ENCODE measurements around the gene FCAR.
"Not testable (repeated sequence)": the region's sequence is repeated elsewhere in the genome, so short reads cannot be mapped to it uniquely, and the experiment has no call there.

FCAR gene

DNA sequence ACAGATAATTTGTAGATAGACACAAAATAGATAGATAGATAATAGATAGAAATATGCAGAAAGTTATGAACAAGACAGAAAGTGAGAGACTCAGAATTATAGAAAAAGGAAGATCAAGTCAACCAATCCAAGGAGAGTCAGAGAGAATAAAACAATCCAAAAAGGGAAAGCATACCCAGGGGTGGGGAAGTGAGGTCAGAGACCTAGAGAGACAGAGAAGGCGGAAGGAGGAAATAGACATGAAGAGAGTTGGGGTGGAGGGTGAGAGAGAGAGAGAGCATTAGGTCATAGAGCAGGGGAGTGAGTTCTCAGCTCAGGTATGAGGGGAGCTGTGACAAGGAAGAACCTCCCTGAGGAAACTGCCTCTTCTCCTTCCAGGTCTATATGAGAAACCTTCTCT lies 18.8 kb upstream of the FCAR start:
- H3K4me1 ChIP-seq (ENCODE audit: control insufficient read depth in 2 of 2, insufficient read depth in 2 of 2, low read length in 2 of 2); H3K27ac ChIP-seq (ENCODE audit: low read depth in 2 of 2, low read length in 2 of 2); H3K36me3 ChIP-seq (ENCODE audit: control insufficient read depth in 2 of 2, insufficient read depth in 2 of 2, low read length in 2 of 2); H3K4me3 ChIP-seq (ENCODE audit: low read length in 2 of 2); H3K9ac ChIP-seq (ENCODE audit: low read depth in 1 of 2, low read length in 2 of 2); H3K9me3 ChIP-seq (ENCODE audit: control insufficient read depth in 2 of 2, low read length in 2 of 2); H3K27me3 ChIP-seq (ENCODE audit: control insufficient read depth in 2 of 2, insufficient read depth in 2 of 2, low read length in 2 of 2): not testable (repeated sequence)

DNA sequence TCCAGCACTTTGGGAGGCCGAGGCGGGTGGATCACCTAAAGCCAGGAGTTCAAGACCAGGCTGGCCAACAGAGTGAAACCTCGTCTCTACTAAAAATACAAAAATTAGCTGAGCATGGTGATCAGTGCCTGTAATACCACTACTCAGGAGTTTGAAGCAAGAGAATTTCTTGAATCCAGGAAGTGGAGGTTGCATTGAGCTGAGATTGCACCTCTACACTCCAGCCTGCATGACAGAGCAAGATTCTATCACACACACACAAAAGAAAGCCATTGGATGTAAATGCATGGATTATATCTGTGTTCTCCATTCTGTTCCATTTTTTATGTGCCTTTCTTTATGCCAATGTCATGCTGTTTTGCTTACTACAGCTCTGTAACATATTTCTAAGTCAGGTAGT lies 15.6 kb upstream of the FCAR start:
- not testable (repeated sequence) for H3K9ac ChIP-seq (ENCODE audit: low read depth in 1 of 2, low read length in 2 of 2); H3K27ac ChIP-seq (ENCODE audit: low read depth in 2 of 2, low read length in 2 of 2)

DNA sequence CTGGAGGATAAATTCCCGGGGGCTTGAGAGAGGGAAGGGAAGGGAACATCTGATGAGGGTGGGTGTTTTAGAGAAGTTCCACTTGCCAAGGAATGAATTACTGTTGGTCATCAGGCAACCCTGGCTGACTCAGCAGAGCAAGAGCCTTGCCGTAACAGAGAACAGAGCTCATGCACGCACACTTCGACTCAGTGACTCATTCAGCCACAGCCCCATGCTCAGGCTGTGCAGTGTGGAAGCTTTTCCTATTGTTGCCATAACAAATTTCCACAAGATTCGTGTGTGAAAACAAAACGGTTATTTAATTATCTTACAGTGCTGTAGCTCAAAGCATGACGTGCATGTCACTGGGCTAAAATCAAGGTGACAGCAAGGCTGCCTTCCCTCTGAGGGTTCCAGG lies 14.6 kb upstream of the FCAR start:
- H3K9ac ChIP-seq (ENCODE audit: low read depth in 1 of 2, low read length in 2 of 2); H3K4me3 ChIP-seq (ENCODE audit: low read length in 2 of 2); H3K27me3 ChIP-seq (ENCODE audit: control insufficient read depth in 2 of 2, insufficient read depth in 2 of 2, low read length in 2 of 2); H3K9me3 ChIP-seq (ENCODE audit: control insufficient read depth in 2 of 2, low read length in 2 of 2); H3K4me1 ChIP-seq (ENCODE audit: control insufficient read depth in 2 of 2, insufficient read depth in 2 of 2, low read length in 2 of 2); H3K27ac ChIP-seq (ENCODE audit: low read depth in 2 of 2, low read length in 2 of 2); H3K36me3 ChIP-seq (ENCODE audit: control insufficient read depth in 2 of 2, insufficient read depth in 2 of 2, low read length in 2 of 2): not testable (repeated sequence)

More for the DNA sequence above, 15.6 kb upstream of the FCAR start:
- not testable (repeated sequence) for H3K27me3 ChIP-seq (ENCODE audit: control insufficient read depth in 2 of 2, insufficient read depth in 2 of 2, low read length in 2 of 2); H3K36me3 ChIP-seq (ENCODE audit: control insufficient read depth in 2 of 2, insufficient read depth in 2 of 2, low read length in 2 of 2); H3K9me3 ChIP-seq (ENCODE audit: control insufficient read depth in 2 of 2, low read length in 2 of 2); H3K4me3 ChIP-seq (ENCODE audit: low read length in 2 of 2); H3K4me1 ChIP-seq (ENCODE audit: control insufficient read depth in 2 of 2, insufficient read depth in 2 of 2, low read length in 2 of 2)

DNA sequence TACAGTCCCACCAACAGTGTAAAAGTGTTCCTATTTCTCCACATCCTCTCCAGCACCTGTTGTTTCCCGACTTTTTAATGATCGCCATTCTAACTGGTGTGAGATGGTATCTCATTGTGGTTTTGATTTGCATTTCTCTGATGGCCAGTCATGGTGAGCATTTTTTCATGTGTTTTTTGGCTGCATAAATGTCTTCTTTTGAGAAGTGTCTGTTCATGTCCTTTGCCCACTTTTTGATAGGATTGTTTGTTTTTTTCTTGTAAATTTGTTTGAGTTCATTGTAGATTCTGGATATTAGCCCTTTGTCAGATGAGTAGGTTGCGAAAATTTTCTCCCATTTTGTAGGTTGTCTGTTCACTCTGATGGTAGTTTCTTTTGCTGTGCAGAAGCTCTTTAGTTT lies 10.6 kb upstream of the FCAR start:
- not testable (repeated sequence) for H3K9ac ChIP-seq (ENCODE audit: low read depth in 1 of 2, low read length in 2 of 2); H3K9me3 ChIP-seq (ENCODE audit: control insufficient read depth in 2 of 2, low read length in 2 of 2); H3K36me3 ChIP-seq (ENCODE audit: control insufficient read depth in 2 of 2, insufficient read depth in 2 of 2, low read length in 2 of 2); H3K27ac ChIP-seq (ENCODE audit: low read depth in 2 of 2, low read length in 2 of 2); H3K4me1 ChIP-seq (ENCODE audit: control insufficient read depth in 2 of 2, insufficient read depth in 2 of 2, low read length in 2 of 2); H3K27me3 ChIP-seq (ENCODE audit: control insufficient read depth in 2 of 2, insufficient read depth in 2 of 2, low read length in 2 of 2); H3K4me3 ChIP-seq (ENCODE audit: low read length in 2 of 2)

DNA sequence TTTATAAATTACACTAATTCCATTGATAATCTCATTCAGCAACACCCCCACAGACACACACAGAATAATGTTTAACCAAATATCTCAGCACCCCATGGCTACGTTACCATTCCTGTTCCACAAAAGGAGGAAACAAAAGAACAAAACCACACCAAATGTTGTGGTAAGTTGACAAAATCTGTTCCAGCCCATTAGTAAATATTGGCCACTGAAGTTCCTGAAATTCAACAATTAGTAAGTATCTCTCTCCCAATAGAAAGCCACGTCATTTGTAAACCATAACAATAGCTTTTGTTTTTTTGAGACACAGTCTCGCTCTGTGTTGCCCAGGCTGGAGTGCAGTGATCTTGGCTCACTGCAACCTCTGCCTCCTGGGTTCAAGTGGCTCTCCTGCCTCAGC lies 2.3 kb upstream of the FCAR start:
- H3K27ac ChIP-seq (ENCODE audit: low read depth in 2 of 2, low read length in 2 of 2), result no peak overlapping the region
- no peaks in the 10 kb centered on the region for H3K9me3 ChIP-seq (ENCODE audit: control insufficient read depth in 2 of 2, low read length in 2 of 2)
- no peak overlapping the region for H3K9ac ChIP-seq (ENCODE audit: low read depth in 1 of 2, low read length in 2 of 2)
- no peaks in the 10 kb centered on the region for H3K36me3 ChIP-seq (ENCODE audit: control insufficient read depth in 2 of 2, insufficient read depth in 2 of 2, low read length in 2 of 2)
- H3K4me3 ChIP-seq (ENCODE audit: low read length in 2 of 2), result no peak overlapping the region
- no peaks in the 10 kb centered on the region for H3K27me3 ChIP-seq (ENCODE audit: control insufficient read depth in 2 of 2, insufficient read depth in 2 of 2, low read length in 2 of 2)
- H3K4me1 ChIP-seq (ENCODE audit: control insufficient read depth in 2 of 2, insufficient read depth in 2 of 2, low read length in 2 of 2), result no peaks in the 10 kb centered on the region

DNA sequence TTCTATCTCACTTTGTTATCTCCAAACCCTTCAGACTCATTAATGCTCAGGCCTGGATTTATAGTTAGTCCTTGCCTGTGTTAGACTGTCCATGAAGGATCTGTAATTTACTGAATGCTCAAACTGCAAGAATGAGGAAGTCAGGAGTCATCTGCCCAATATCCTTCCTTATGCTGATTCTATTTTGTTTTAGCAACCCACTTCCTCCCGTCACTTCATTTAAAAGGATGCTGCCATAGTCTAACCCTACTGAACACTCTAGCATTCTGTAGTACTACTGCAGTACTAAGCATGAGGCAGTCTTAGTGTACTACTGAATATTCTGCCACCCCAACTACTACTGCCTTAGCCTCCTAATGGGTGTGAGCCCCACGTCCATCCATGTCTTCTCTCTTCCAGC lies 1.5 kb downstream of the FCAR start:
- H3K27ac ChIP-seq (ENCODE audit: low read depth in 2 of 2, low read length in 2 of 2), result no peak overlapping the region
- no peaks in the 10 kb centered on the region for H3K4me1 ChIP-seq (ENCODE audit: control insufficient read depth in 2 of 2, insufficient read depth in 2 of 2, low read length in 2 of 2)
- H3K4me3 ChIP-seq (ENCODE audit: low read length in 2 of 2), result no peak overlapping the region
- no peaks in the 10 kb centered on the region for H3K9me3 ChIP-seq (ENCODE audit: control insufficient read depth in 2 of 2, low read length in 2 of 2)
- no peak overlapping the region for H3K9ac ChIP-seq (ENCODE audit: low read depth in 1 of 2, low read length in 2 of 2)
- H3K27me3 ChIP-seq (ENCODE audit: control insufficient read depth in 2 of 2, insufficient read depth in 2 of 2, low read length in 2 of 2), result no peaks in the 10 kb centered on the region
- H3K36me3 ChIP-seq (ENCODE audit: control insufficient read depth in 2 of 2, insufficient read depth in 2 of 2, low read length in 2 of 2), result no peaks in the 10 kb centered on the region

DNA sequence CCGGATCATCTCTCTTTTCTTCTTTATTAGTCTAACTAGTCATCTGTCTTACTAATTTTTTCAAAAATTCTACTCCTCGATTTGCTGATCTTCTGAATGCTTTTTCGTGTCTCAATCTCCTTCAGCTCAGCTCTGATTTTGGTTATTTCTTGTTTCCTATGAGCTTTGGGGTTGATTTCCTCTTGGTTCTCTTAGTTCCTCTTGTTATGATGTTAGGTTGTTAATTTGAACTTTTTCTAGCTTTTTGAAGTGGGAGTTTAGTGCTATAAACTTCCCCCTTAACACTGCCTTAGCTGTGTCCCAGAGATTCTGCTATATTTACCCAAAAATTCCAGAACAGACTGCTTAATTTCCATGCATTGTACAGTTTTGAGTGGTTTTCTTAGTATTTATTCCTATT lies 3.4 kb downstream of the FCAR start:
- no peak overlapping the region for H3K4me3 ChIP-seq (ENCODE audit: low read length in 2 of 2)
- H3K36me3 ChIP-seq (ENCODE audit: control insufficient read depth in 2 of 2, insufficient read depth in 2 of 2, low read length in 2 of 2), result no peaks in the 10 kb centered on the region

DNA sequence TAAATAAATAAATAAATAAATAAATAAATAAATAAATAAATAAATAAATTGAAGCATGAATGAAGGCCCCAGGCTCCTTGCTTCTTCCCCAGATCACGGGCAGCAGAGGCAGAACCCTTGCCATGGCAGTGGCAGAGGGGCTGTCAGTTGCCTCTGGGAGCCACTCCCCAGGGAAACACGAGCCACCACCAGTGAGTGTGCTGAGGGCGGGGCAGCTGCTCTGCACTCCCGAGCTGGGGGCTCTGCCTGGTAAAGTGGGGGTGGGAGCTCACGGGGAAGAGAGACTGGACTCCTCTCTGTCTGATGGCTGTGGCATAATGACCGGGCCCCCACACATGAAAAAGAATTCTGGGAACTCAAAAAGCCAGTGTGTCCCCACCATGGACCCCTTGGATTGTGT lies 7.8 kb downstream of the FCAR start:
- H3K36me3 ChIP-seq (ENCODE audit: control insufficient read depth in 2 of 2, insufficient read depth in 2 of 2, low read length in 2 of 2), result no peaks in the 10 kb centered on the region
- H3K27me3 ChIP-seq (ENCODE audit: control insufficient read depth in 2 of 2, insufficient read depth in 2 of 2, low read length in 2 of 2), result no peaks in the 10 kb centered on the region
- no peak overlapping the region for H3K9ac ChIP-seq (ENCODE audit: low read depth in 1 of 2, low read length in 2 of 2)
- H3K4me3 ChIP-seq (ENCODE audit: low read length in 2 of 2), result no peak overlapping the region
- H3K27ac ChIP-seq (ENCODE audit: low read depth in 2 of 2, low read length in 2 of 2), result no peak overlapping the region
- no peaks in the 10 kb centered on the region for H3K9me3 ChIP-seq (ENCODE audit: control insufficient read depth in 2 of 2, low read length in 2 of 2)
- no peaks in the 10 kb centered on the region for H3K4me1 ChIP-seq (ENCODE audit: control insufficient read depth in 2 of 2, insufficient read depth in 2 of 2, low read length in 2 of 2)

More for the DNA sequence above, 3.4 kb downstream of the FCAR start:
- Histone ChIP-seq H3K9me3 (ENCODE audit: control insufficient read depth in 2 of 2, low read length in 2 of 2) (no peaks in the 10 kb centered on the region), H3K9ac (ENCODE audit: low read depth in 1 of 2, low read length in 2 of 2) (no peak overlapping the region), H3K27me3 (ENCODE audit: control insufficient read depth in 2 of 2, insufficient read depth in 2 of 2, low read length in 2 of 2) (no peaks in the 10 kb centered on the region), H3K27ac (ENCODE audit: low read depth in 2 of 2, low read length in 2 of 2) (no peak overlapping the region), H3K4me1 (ENCODE audit: control insufficient read depth in 2 of 2, insufficient read depth in 2 of 2, low read length in 2 of 2) (no peaks in the 10 kb centered on the region)

DNA sequence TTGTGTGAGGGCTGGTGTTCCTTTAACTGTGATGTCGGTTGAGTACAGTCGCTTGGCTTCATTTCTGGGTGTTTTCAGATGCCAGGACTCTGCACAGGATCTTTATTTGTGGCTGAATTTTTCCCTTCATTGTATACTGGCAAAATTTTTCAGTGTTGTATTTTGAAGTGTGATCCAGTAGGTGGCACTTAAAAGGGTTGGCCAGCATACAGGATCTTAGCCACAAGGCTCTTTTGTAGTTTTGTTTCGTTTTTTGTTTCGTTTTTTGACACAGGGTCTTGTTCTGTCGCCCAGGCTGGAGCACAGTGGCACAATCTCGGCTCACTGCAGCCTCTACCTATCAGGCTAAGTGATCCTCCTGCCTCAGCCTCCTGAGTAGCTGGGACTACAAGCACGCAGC lies 8.7 kb downstream of the FCAR start:
- H3K4me1 ChIP-seq (ENCODE audit: control insufficient read depth in 2 of 2, insufficient read depth in 2 of 2, low read length in 2 of 2), result no peaks in the 10 kb centered on the region
- H3K27me3 ChIP-seq (ENCODE audit: control insufficient read depth in 2 of 2, insufficient read depth in 2 of 2, low read length in 2 of 2), result no peaks in the 10 kb centered on the region
- H3K27ac ChIP-seq (ENCODE audit: low read depth in 2 of 2, low read length in 2 of 2), result no peak overlapping the region
- H3K4me3 ChIP-seq (ENCODE audit: low read length in 2 of 2), result no peak overlapping the region
- no peaks in the 10 kb centered on the region for H3K9me3 ChIP-seq (ENCODE audit: control insufficient read depth in 2 of 2, low read length in 2 of 2)
- H3K36me3 ChIP-seq (ENCODE audit: control insufficient read depth in 2 of 2, insufficient read depth in 2 of 2, low read length in 2 of 2), result no peaks in the 10 kb centered on the region
- no peak overlapping the region for H3K9ac ChIP-seq (ENCODE audit: low read depth in 1 of 2, low read length in 2 of 2)

DNA sequence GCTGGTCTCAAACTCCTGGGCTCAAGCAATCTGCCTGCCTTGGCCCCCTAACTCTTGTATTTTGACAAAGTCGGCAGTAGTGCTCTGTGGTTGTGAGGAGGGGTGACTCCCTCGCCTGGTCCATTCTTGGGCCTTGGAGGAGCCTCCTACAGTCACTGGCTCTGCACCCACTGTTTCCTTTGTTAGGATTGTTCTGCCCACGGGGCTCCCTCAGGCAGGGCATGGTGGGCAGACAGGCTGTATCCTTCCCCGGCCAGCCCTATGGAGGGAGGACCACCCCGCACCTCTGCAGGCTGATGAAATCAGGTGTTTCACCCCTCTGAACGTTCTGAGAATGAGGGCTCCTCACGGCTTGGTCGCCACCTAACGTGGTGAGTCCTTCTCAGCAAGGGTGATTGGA lies 9.2 kb downstream of the FCAR start:
- Histone ChIP-seq H3K4me3 (ENCODE audit: low read length in 2 of 2) (no peak overlapping the region), H3K4me1 (ENCODE audit: control insufficient read depth in 2 of 2, insufficient read depth in 2 of 2, low read length in 2 of 2) (no peaks in the 10 kb centered on the region), H3K36me3 (ENCODE audit: control insufficient read depth in 2 of 2, insufficient read depth in 2 of 2, low read length in 2 of 2) (no peaks in the 10 kb centered on the region), H3K27me3 (ENCODE audit: control insufficient read depth in 2 of 2, insufficient read depth in 2 of 2, low read length in 2 of 2) (no peaks in the 10 kb centered on the region), H3K9me3 (ENCODE audit: control insufficient read depth in 2 of 2, low read length in 2 of 2) (no peaks in the 10 kb centered on the region), H3K9ac (ENCODE audit: low read depth in 1 of 2, low read length in 2 of 2) (no peak overlapping the region), H3K27ac (ENCODE audit: low read depth in 2 of 2, low read length in 2 of 2) (no peak overlapping the region)

DNA sequence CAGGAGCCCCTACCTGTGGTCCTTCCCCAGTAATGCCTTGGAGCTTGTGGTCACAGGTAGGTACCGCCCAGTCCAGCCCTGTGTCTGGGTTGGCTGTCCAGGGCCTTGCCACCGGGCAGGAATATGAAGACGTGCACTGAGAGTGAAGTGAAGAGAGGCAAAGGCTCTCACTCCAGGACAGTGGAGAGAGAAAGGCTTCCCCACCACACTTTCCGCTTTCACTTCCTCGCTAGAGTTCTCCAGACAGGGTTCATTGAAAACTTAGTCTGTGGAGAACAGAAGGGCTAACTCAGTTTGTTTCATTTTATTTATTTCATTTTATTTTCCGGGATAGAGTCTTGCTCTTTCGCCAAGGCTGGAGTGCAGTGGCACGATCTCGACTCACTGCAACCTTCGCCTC lies 14.2 kb downstream of the FCAR start:
- H3K27ac ChIP-seq (ENCODE audit: low read depth in 2 of 2, low read length in 2 of 2), result no peak overlapping the region
- no peak overlapping the region for H3K9ac ChIP-seq (ENCODE audit: low read depth in 1 of 2, low read length in 2 of 2)
- no peak overlapping the region for H3K4me3 ChIP-seq (ENCODE audit: low read length in 2 of 2)
- H3K9me3 ChIP-seq (ENCODE audit: control insufficient read depth in 2 of 2, low read length in 2 of 2), result no peaks in the 10 kb centered on the region
- H3K36me3 ChIP-seq (ENCODE audit: control insufficient read depth in 2 of 2, insufficient read depth in 2 of 2, low read length in 2 of 2), result no peaks in the 10 kb centered on the region
- H3K27me3 ChIP-seq (ENCODE audit: control insufficient read depth in 2 of 2, insufficient read depth in 2 of 2, low read length in 2 of 2), result no peaks in the 10 kb centered on the region
- H3K4me1 ChIP-seq (ENCODE audit: control insufficient read depth in 2 of 2, insufficient read depth in 2 of 2, low read length in 2 of 2), result no peaks in the 10 kb centered on the region

Measured in mucosa of rectum (tissue), 2 donors.